Activated T-helper 17 cell treated with anti-CD3 and anti-CD28 coated beads, Interleukin-2, amount 50 U/mL, for 72 hours (primary cell): ENCODE results near the gene OR10A5. TPM values are rescaled to one million over a fixed set of nuclear protein-coding genes. Genes with fewer than 3 reads are reported as not detected.
"Not testable (repeated sequence)": the region's sequence is repeated elsewhere in the genome, so short reads cannot be mapped to it uniquely, and the experiment has no call there.

Experiments used
- ATAC-seq: fragments of 150-1000 bp; cut with Tn5 transposase; replicated peaks from 2 replicates; pipeline ENCODE4 v1.10.0; 2021; ENCODE audit warnings: mild to moderate bottlenecking, moderate library complexity
- H3K27ac Mint-ChIP-seq: one replicate; pipeline ENCODE4 v1.8.0; 2022; ENCODE audit warnings: mixed read lengths
- H3K27me3 Mint-ChIP-seq: one replicate; pipeline ENCODE4 v1.8.0; 2022; ENCODE audit warnings: mixed read lengths
- H3K36me3 Mint-ChIP-seq: one replicate; pipeline ENCODE4 v1.8.0; 2022; ENCODE audit warnings: low read depth, mild to moderate bottlenecking, mixed read lengths
- H3K4me1 Mint-ChIP-seq: one replicate; pipeline ENCODE4 v1.8.0; 2022; ENCODE audit warnings: mixed read lengths
- H3K4me3 Mint-ChIP-seq: one replicate; pipeline ENCODE4 v1.8.0; 2022; ENCODE audit warnings: mild to moderate bottlenecking, mixed read lengths
- H3K9me3 Mint-ChIP-seq: one replicate; pipeline ENCODE4 v1.8.0; 2022; ENCODE audit warnings: mixed read lengths
- total RNA-seq, 2 donors: library from RNA; stranded (reverse); gene quantifications; one replicate each; pipeline ENCODE4 v1.2.3, GENCODE V29; 2022

Gene OR10A5
- not detected for total RNA-seq

- no peak within 1 kb of the TSS for H3K4me3 Mint-ChIP-seq
- no peak for ATAC-seq
- H3K27me3 Mint-ChIP-seq, result peaks cover 37% of the 10 kb centered on the region
- no peaks in the 10 kb centered on the region for H3K36me3 Mint-ChIP-seq
- no peaks in the 10 kb centered on the region for H3K4me1 Mint-ChIP-seq
- H3K9me3 Mint-ChIP-seq, result no peaks in the 10 kb centered on the region
- H3K27ac Mint-ChIP-seq, result no peak within 1 kb of the TSS
Measured at GRCh38 chr11:6845383-6845782, at the start of gene OR10A5. Gene OR10A5 (plus strand): TSS chr11:6845683. CDS start chr11:6845683, 0 bp downstream.

- H3K4me3 Mint-ChIP-seq, result no peak within 1 kb of the TSS
- H3K9me3 Mint-ChIP-seq, result peaks cover 11% of the 10 kb centered on the region
- no peaks in the 10 kb centered on the region for H3K36me3 Mint-ChIP-seq
- no peaks in the 10 kb centered on the region for H3K4me1 Mint-ChIP-seq
- H3K27me3 Mint-ChIP-seq, result peaks cover 6% of the 10 kb centered on the region
- no peak within 1 kb of the TSS for H3K27ac Mint-ChIP-seq
- peak; percentile 56 for ATAC-seq
Measured at GRCh38 chr11:6799402-6799801, 46.1 kb upstream of the OR10A5 start, which contains the start of gene OR6A2. Gene OR6A2 (minus strand): TSS chr11:6799689. CDS start chr11:6795708, 3,981 bp downstream.

- H3K4me3 Mint-ChIP-seq, H3K27ac Mint-ChIP-seq, H3K36me3 Mint-ChIP-seq, ATAC-seq, H3K4me1 Mint-ChIP-seq, H3K27me3 Mint-ChIP-seq: not testable (repeated sequence)
- peaks cover 11% of the 10 kb centered on the region for H3K9me3 Mint-ChIP-seq
Measured at GRCh38 chr11:6801075-6801474, 44.4 kb upstream of the OR10A5 start.

- peaks cover 5% of the 10 kb centered on the region for H3K4me1 Mint-ChIP-seq
- no peak overlapping the region for H3K4me3 Mint-ChIP-seq
- peak; percentile 60 for ATAC-seq
Measured at GRCh38 chr11:6812390-6813005, 33.0 kb upstream of the OR10A5 start.

GRCh38 chr11:6813656-6814055, 31.8 kb upstream of the OR10A5 start:
- ATAC-seq, result no peak
- peaks cover 26% of the 10 kb centered on the region for H3K27me3 Mint-ChIP-seq
- H3K4me1 Mint-ChIP-seq, result peaks cover 5% of the 10 kb centered on the region
- no peak overlapping the region for H3K4me3 Mint-ChIP-seq
- no peak overlapping the region for H3K27ac Mint-ChIP-seq
- H3K9me3 Mint-ChIP-seq, result no peaks in the 10 kb centered on the region
- H3K36me3 Mint-ChIP-seq, result no peaks in the 10 kb centered on the region

More at GRCh38 chr11:6812390-6813005, 33.0 kb upstream of the OR10A5 start:
- Mint-ChIP-seq H3K27me3 (peaks cover 38% of the 10 kb centered on the region), H3K36me3 (no peaks in the 10 kb centered on the region), H3K27ac (no peak overlapping the region), H3K9me3 (no peaks in the 10 kb centered on the region)

GRCh38 chr11:6817694-6818093, 27.8 kb upstream of the OR10A5 start:
- no peak overlapping the region for H3K4me3 Mint-ChIP-seq
- H3K9me3 Mint-ChIP-seq, result peaks cover 5% of the 10 kb centered on the region
- H3K4me1 Mint-ChIP-seq, result no peaks in the 10 kb centered on the region
- no peak for ATAC-seq
- H3K27me3 Mint-ChIP-seq, result peaks cover 24% of the 10 kb centered on the region
- H3K27ac Mint-ChIP-seq, result no peak overlapping the region
- no peaks in the 10 kb centered on the region for H3K36me3 Mint-ChIP-seq

GRCh38 chr11:6818967-6819366, 26.5 kb upstream of the OR10A5 start:
- Mint-ChIP-seq H3K4me3 (no peak overlapping the region), H3K4me1 (no peaks in the 10 kb centered on the region), H3K27me3 (peaks cover 22% of the 10 kb centered on the region), H3K9me3 (peaks cover 5% of the 10 kb centered on the region), H3K27ac (no peak overlapping the region), H3K36me3 (no peaks in the 10 kb centered on the region)
- no peak for ATAC-seq

GRCh38 chr11:6824136-6824823, 21.2 kb upstream of the OR10A5 start:
- peaks cover 32% of the 10 kb centered on the region for H3K27me3 Mint-ChIP-seq
- ATAC-seq, result no peak
- H3K4me1 Mint-ChIP-seq, result no peaks in the 10 kb centered on the region
- peaks cover 5% of the 10 kb centered on the region for H3K9me3 Mint-ChIP-seq
- H3K27ac Mint-ChIP-seq, result no peak overlapping the region
- H3K36me3 Mint-ChIP-seq, result no peaks in the 10 kb centered on the region
- H3K4me3 Mint-ChIP-seq, result no peak overlapping the region

GRCh38 chr11:6825231-6825744, 20.2 kb upstream of the OR10A5 start:
- Mint-ChIP-seq H3K4me1 (no peaks in the 10 kb centered on the region), H3K4me3 (no peak overlapping the region), H3K36me3 (no peaks in the 10 kb centered on the region), H3K9me3 (peaks cover 2% of the 10 kb centered on the region), H3K27ac (no peak overlapping the region), H3K27me3 (peaks cover 32% of the 10 kb centered on the region)
- peak; percentile 69 for ATAC-seq

GRCh38 chr11:6828103-6828502, 17.4 kb upstream of the OR10A5 start:
- Mint-ChIP-seq H3K4me3 (no peak overlapping the region), H3K27me3 (peaks cover 30% of the 10 kb centered on the region), H3K36me3 (no peaks in the 10 kb centered on the region), H3K4me1 (no peaks in the 10 kb centered on the region), H3K27ac (no peak overlapping the region), H3K9me3 (no peaks in the 10 kb centered on the region)
- no peak for ATAC-seq

GRCh38 chr11:6833356-6833755, 12.1 kb upstream of the OR10A5 start:
- Mint-ChIP-seq H3K4me3 (no peak overlapping the region), H3K4me1 (no peaks in the 10 kb centered on the region), H3K27ac (no peak overlapping the region), H3K36me3 (no peaks in the 10 kb centered on the region), H3K9me3 (no peaks in the 10 kb centered on the region), H3K27me3 (peaks cover 16% of the 10 kb centered on the region)
- no peak for ATAC-seq

GRCh38 chr11:6834021-6834420, 11.5 kb upstream of the OR10A5 start:
- H3K27ac Mint-ChIP-seq, result no peak overlapping the region
- no peaks in the 10 kb centered on the region for H3K4me1 Mint-ChIP-seq
- no peaks in the 10 kb centered on the region for H3K9me3 Mint-ChIP-seq
- no peak overlapping the region for H3K4me3 Mint-ChIP-seq
- no peaks in the 10 kb centered on the region for H3K36me3 Mint-ChIP-seq
- peaks cover 12% of the 10 kb centered on the region for H3K27me3 Mint-ChIP-seq
- ATAC-seq, result no peak

GRCh38 chr11:6841694-6842093, 3.8 kb upstream of the OR10A5 start:
- H3K9me3 Mint-ChIP-seq, result no peaks in the 10 kb centered on the region
- H3K4me1 Mint-ChIP-seq, result no peaks in the 10 kb centered on the region
- H3K36me3 Mint-ChIP-seq, result no peaks in the 10 kb centered on the region
- H3K27me3 Mint-ChIP-seq, result peaks cover 25% of the 10 kb centered on the region
- H3K27ac Mint-ChIP-seq, result no peak overlapping the region
- ATAC-seq, result no peak
- no peak overlapping the region for H3K4me3 Mint-ChIP-seq

GRCh38 chr11:6843670-6844069, 1.8 kb upstream of the OR10A5 start:
- Mint-ChIP-seq H3K36me3 (no peaks in the 10 kb centered on the region), H3K27me3 (peaks cover 37% of the 10 kb centered on the region), H3K27ac (no peak overlapping the region), H3K4me1 (no peaks in the 10 kb centered on the region), H3K4me3 (no peak overlapping the region), H3K9me3 (no peaks in the 10 kb centered on the region)
- no peak for ATAC-seq

- no peaks in the 10 kb centered on the region for H3K36me3 Mint-ChIP-seq
- no peak for ATAC-seq
- H3K27ac Mint-ChIP-seq, result no peak overlapping the region
- no peak overlapping the region for H3K4me3 Mint-ChIP-seq
- peaks cover 37% of the 10 kb centered on the region for H3K27me3 Mint-ChIP-seq
- no peaks in the 10 kb centered on the region for H3K4me1 Mint-ChIP-seq
- no peaks in the 10 kb centered on the region for H3K9me3 Mint-ChIP-seq
Measured at GRCh38 chr11:6844356-6844755, 1.1 kb upstream of the OR10A5 start.
